Adrenal gland (tissue), 12 donors: ENCODE data around the gene MYO1A. TPM values are rescaled to one million over a fixed set of nuclear protein-coding genes. Genes with fewer than 3 reads are reported as not detected.

ENCODE experiments used
- DNase-seq, 7 donors: peaks; one replicate each; pipeline ENCODE4 v3.0.0-alpha.2; 2019 to 2020
- H3K27ac ChIP-seq, 5 donors: fragments of 200-600 bp; sonication (generic) in 4 of 5; 1 replicate in 3 of 5; 2 replicates in 2 of 5; pipeline versions ENCODE4 v1.5.1 to v1.8.0; 2016 to 2020; ENCODE audit warnings: mild to moderate bottlenecking in 1 of 5
- H3K27me3 ChIP-seq: fragments of 200-600 bp; 2 replicates; pipeline ENCODE4 v1.8.0; 2021
- H3K36me3 ChIP-seq, 2 donors: fragments of 200-600 bp; replicated peaks in 1 of 2; 1 replicate in 1 of 2; 2 replicates in 1 of 2; pipeline versions ENCODE4 v1.5.1 to v1.8.0; 2018 to 2022
- H3K4me1 ChIP-seq, 2 donors: fragments of 200-600 bp; replicated peaks in 1 of 2; 1 replicate in 1 of 2; 2 replicates in 1 of 2; pipeline versions ENCODE4 v1.5.1 to v1.8.0; 2018 to 2021
- H3K4me3 ChIP-seq, 4 donors: fragments of 200-600 bp; sonication (generic) in 3 of 4; one replicate each; pipeline ENCODE4 v1.5.1; 2016 to 2018
- H3K9me3 ChIP-seq, 3 donors: fragments of 200-600 bp; sonication (generic) in 1 of 3; replicated peaks in 1 of 3; 1 replicate in 2 of 3; 2 replicates in 1 of 3; pipeline versions ENCODE4 v1.5.1 to v1.8.0; 2016 to 2021
- CTCF ChIP-seq, 6 experiments: fragments of 450-650 bp in 4 of 6; fragments of 200-600 bp in 2 of 6; sonication (generic) in 1 of 6; IDR thresholded peaks; 1 replicate in 5 of 6; 2 replicates in 1 of 6; pipeline versions ENCODE4 v1.5.1 to v1.8.0; 2016 to 2021; ENCODE audit warnings: antibody characterized with exemption in 6 of 6, mild to moderate bottlenecking in 2 of 6, moderate library complexity in 1 of 6
- POLR2A ChIP-seq, 2 donors: fragments of 450-650 bp; IDR thresholded peaks; one replicate each; pipeline ENCODE4 v1.6.1; 2017; ENCODE audit warnings: antibody characterized with exemption in 2 of 2, mild to moderate bottlenecking in 2 of 2, moderate library complexity in 1 of 2
- WGBS, 4 donors: extraction: QIAGEN DNeasy Blood & Tissue Kit in 2 of 4; methylation state at CpG; one replicate each; pipeline versions ENCODE4 v1.1.5 to v1.1.7; 2013 to 2017; 5-methylcytosine and 5-hydroxymethylcytosine counted together
- intact Hi-C, 2 donors: fragments of 100-400 bp; cut with DNase I; formaldehyde crosslinking; loops; one replicate each; pipeline versions ENCODE4 v1.14.1 to v1.15.0; 2022 to 2023
- polyA plus RNA-seq, 3 donors: library from polyadenylated mRNA; stranded (reverse); fragments of 200-250 nt in 2 of 3; fragments of 350-450 nt in 1 of 3; fragmentation: Illumina TruSeq in 1 of 3; extraction: RNeasy Lipid Tissue Mini Kit (QIAGEN cat#74804) in 1 of 3; gene quantifications; one replicate each; pipeline ENCODE4 v1.2.3, GENCODE V29; 2013 to 2014
- total RNA-seq, 9 donors: library from RNA; depleted of rRNA in 4 of 9; stranded (reverse); fragments of >200 nt in 4 of 9; fragments of 120-200 nt in 1 of 9; fragmentation: NEBNext Ultra II Directional in 1 of 9; extraction: Animal tissue kit (Norgen Biotek cat#: 25700) in 1 of 9; gene quantifications; one replicate each; pipeline versions ENCODE4 v1.1.0 to v1.2.4, GENCODE V29; 2013 to 2023
- donor health status: healthy with polysubstance abuse.
- donor health status: Bipolar disorder and iron deficiency.
- donor health status: DM: yes; HTN: yes; CAD: no.
- donor health status: DM: no; HTN: no; CAD: no.
- donor health status: DM: no; HTN: no; CAD: no.
- donor health status: DM: yes; HTN: yes; CAD: no.

MYO1A gene
- total and polyA plus RNA-seq, 12 donors, result under 0.01 to 1.6 (median 0.53) TPM; not detected in 1

- no peaks in the 10 kb centered on the region for H3K4me1 ChIP-seq
- H3K27me3 ChIP-seq, result no peaks in the 10 kb centered on the region
- DNase-seq, result no peak
- TF ChIP-seq CTCF (IDR thresholded peaks at IDR 0.05) (no peak), POLR2A (IDR thresholded peaks at IDR 0.05) (no peak)
- WGBS, 4 donors, result 66 to 82% (median 69%) methylated on average over 2 of the region's 2 CpGs
- intact Hi-C loops, result no loop called here
- H3K9me3 ChIP-seq, result no peaks in the 10 kb centered on the region
- no peak overlapping the region for H3K4me3 ChIP-seq
- H3K27ac ChIP-seq, result no peak overlapping the region
- no peaks in the 10 kb centered on the region for H3K36me3 ChIP-seq
Observed at GRCh38 chr12:57040750-57041149, 9.2 kb downstream of the MYO1A start.

DNA sequence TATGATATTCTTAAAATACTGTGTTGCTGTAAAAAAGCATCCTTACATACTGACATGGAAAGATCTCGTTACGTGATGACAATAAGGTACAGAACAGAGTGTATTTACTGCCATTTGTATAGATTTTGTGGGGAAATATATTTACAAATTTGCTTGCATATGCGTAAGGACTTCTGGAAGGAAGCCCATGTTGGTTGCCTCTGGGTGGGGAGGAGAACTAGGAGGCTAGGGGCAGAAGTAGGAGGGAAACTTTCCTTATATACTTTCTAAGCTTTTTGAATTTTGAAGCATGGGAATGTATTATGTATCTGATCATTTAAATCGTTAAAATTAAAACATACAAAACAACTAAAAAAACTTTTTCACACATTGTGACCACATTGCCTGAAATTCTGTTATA is 9.7 kb downstream of the MYO1A start:
- no peaks in the 10 kb centered on the region for H3K4me1 ChIP-seq
- H3K9me3 ChIP-seq, result no peaks in the 10 kb centered on the region
- 83 to 92% (median 86%) methylated on average over 4 of the region's 4 CpGs for WGBS, 4 donors
- H3K4me3 ChIP-seq, result no peak overlapping the region
- intact Hi-C loops, result no loop called here
- H3K27ac ChIP-seq, result no peak overlapping the region
- no peak for DNase-seq
- H3K36me3 ChIP-seq, result no peaks in the 10 kb centered on the region
- no peak for TF ChIP-seq POLR2A (IDR thresholded peaks at IDR 0.05)
- TF ChIP-seq CTCF (IDR thresholded peaks at IDR 0.05), result no peak
- H3K27me3 ChIP-seq, result no peaks in the 10 kb centered on the region

DNA sequence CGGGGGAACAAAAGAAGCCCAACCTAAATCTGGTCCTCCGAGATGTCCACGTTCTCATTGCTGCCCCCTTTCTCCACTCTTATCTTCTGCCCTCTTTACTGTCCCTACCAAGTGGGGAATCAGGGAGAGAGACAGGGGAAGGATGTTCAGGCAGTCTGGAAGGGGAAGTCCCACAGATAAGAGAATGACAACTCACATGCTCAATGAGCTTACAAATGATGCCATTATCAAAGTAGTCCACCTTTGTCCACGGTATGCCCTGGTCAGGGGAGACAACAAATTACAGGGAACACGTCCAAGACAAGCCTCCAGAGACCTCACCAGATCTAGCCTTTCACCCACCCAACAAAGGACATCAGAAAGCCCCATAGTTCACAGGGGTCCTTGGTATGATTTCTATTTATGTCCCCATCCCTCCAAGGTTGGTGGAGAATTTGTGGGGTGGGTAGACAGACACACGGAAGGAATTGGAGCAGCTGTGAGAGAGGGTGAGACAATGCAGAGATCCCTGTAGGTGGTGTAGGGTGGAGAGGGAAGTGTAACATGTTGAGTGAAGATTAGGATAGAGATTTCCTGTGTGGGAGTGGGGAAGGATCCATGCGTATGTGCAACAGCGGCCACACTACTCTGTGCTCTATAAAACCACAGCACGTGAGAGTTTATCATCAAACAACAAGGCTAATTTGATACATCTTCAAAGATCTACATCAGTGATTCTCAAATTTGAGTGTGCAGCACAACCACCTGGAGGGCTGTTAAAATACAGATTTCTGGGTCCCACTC is 10.7 kb downstream of the MYO1A start:
- 81 to 86% (median 86%) methylated on average over 9 of the region's 9 CpGs for WGBS, 4 donors
- intact Hi-C loops, result no loop called here
- no peaks in the 10 kb centered on the region for H3K27me3 ChIP-seq

DNA sequence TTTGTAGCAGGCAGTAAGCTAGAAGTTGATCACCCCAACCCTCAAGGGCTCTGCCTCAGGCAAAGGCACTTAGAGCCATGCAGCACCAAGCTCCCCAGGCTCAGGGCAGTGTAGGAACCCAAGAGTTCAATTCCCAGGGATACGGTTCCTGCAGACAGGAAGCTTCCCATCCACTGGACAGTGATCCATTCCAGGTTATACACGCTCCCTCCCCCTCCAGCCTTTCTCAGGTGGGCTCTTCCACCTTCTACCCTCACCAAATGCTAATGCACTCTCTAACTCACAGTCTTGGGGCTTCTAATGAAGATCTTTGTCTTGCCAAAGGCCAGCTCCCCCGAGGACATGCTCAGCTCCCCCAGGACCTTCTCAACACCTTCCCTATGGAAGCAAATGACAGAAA is 12.7 kb downstream of the MYO1A start:
- WGBS, 4 donors, result 79 to 91% (median 83%) methylated on average over 3 of the region's 3 CpGs
- intact Hi-C loops, result no loop called here
- no peak overlapping the region for H3K27ac ChIP-seq
- DNase-seq, result no peak
- H3K4me1 ChIP-seq, result no peaks in the 10 kb centered on the region
- TF ChIP-seq CTCF (IDR thresholded peaks at IDR 0.05), result no peak
- no peak for TF ChIP-seq POLR2A (IDR thresholded peaks at IDR 0.05)
- H3K36me3 ChIP-seq, result no peaks in the 10 kb centered on the region
- H3K4me3 ChIP-seq, result no peak overlapping the region
- no peaks in the 10 kb centered on the region for H3K27me3 ChIP-seq
- no peaks in the 10 kb centered on the region for H3K9me3 ChIP-seq

More for the DNA sequence above, 10.7 kb downstream of the MYO1A start:
- H3K4me3 ChIP-seq, result no peak overlapping the region
- H3K36me3 ChIP-seq, result no peaks in the 10 kb centered on the region
- H3K4me1 ChIP-seq, result no peaks in the 10 kb centered on the region
- DNase-seq, result no peak
- no peaks in the 10 kb centered on the region for H3K9me3 ChIP-seq
- TF ChIP-seq POLR2A (IDR thresholded peaks at IDR 0.05) (no peak), CTCF (IDR thresholded peaks at IDR 0.05) (no peak)
- no peak overlapping the region for H3K27ac ChIP-seq
